GM03348 (cell line): ENCODE measurements around the gene PRICKLE1.

ENCODE experiments used
- DNase-seq: peaks from one replicate; pipeline ENCODE4 v3.0.0; 2012; ENCODE audit warnings: low spot score

PRICKLE1 gene

DNA sequence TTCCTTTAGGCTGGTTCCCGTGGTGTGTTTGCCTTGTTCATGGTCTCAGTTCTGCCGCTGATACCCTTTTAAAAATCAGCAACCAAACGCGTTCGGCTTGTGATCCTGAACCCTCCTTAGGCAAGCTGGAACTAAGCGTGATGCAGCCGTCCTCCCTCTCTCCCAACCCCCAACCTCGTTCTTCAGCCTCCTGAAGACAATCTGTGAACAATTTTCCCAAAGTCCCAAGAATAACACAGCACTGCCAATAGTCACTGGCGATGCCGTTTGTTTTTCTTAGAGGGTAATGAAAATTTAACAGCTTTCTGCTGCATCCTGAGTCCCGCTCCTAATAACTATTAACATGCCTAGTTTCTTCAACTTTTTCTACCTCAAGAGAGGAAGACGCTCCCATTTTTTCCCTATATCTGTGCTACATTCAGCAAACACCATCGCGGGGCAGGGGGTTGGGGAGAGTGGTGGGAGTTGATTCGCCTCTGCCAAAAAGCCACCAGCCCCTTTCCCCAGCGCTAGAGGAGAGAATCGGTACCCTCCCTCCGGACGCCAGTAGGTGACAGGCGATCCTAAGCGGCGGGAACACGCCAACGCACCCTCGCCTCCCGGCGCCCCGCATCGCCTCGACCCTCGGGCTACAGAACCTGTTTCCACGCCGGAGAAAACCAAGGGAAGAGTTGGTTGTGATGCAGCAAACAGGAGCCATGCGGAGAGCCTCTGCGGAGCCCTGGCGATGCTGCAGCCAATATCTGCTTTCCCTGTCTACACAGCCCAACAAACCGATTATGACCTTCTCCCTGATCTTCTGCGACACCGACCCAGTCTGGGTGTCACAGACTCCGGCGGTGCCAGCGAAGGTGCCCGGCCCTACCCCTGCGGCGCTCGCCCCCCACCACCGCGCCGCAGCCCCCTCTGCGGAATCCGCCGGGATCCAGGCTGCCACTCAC, 752 bp downstream of the PRICKLE1 start:
- peak; percentile 24 for DNase-seq

DNA sequence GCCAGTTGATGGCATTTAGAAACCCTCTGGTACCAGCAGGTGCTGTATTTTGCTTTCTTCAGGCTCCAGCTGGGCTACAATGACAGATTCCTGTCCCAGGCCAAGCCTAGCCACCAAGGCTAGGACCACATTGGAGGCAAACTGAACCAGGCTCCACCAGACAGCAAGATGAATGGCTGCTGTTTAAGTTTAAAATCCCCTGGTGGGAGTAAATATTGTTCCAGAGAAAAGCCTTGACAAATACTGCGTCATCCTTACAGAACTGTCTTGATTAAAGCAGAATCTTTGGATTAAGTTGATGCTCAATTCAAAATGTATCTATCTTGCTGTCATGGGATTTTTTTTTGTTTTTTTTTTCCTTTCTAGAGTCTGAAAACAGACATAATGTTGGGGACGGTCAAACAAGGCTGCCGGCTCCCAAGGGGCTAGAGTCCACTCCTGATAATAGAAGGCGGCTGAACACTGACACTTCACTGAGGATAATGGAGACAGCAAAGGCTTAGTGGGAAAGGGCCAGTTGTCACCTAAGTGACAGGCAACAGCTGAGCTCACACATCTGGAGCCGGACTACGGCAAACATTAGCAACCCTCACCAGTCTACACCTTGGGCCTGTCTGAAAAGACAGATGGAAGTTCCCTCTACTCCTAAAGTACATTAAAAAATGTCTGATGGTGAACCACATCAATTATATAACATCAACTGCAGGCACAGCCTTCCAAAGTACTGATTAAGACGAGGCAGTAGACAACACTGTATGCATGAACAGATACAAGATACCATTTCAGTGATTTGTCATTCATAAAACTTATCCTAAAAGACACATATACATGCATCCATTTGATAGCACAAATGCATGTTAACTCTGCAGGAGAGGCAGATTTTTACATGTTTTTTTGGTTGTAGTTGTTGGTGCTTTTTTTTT, 1.7 kb downstream of the PRICKLE1 start:
- no peak for DNase-seq

DNA sequence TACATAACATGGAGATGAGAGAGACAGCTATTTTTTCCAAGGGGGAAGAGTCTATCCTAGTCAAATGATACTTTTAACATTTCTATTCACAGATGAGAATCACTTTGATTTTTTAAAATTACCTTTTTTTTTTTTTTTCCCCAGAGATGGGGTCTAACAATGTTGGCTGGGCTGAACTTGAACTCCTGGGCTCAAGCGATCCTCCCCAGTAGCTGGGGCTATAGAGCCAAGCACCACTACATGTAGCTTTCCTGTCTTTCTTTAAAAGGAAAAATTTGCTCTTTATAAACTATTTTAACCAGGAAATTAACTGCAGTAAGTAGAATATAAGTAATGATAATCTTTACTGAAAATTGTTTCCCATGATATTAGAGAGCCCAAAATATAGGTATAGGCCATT, 3.3 kb downstream of the PRICKLE1 start:
- DNase-seq, result no peak

DNA sequence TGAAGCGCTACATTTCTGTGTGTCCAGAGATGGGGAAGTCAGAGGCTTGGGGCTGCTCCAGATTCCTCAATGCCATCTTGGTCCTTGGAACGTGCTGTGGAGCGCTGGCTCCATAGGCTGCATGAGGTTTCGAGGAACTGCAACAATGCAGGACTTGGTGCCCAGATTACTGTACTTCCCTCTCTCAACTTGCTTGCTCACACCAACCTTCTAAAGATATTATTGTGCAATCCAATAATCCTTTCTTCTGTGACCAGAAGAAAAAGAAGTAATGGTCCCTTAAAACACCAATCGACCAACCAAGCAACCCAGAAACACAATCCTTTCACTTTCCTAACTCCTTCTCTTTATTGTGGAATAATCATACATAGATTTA, 3.7 kb downstream of the PRICKLE1 start:
- DNase-seq, result no peak

DNA sequence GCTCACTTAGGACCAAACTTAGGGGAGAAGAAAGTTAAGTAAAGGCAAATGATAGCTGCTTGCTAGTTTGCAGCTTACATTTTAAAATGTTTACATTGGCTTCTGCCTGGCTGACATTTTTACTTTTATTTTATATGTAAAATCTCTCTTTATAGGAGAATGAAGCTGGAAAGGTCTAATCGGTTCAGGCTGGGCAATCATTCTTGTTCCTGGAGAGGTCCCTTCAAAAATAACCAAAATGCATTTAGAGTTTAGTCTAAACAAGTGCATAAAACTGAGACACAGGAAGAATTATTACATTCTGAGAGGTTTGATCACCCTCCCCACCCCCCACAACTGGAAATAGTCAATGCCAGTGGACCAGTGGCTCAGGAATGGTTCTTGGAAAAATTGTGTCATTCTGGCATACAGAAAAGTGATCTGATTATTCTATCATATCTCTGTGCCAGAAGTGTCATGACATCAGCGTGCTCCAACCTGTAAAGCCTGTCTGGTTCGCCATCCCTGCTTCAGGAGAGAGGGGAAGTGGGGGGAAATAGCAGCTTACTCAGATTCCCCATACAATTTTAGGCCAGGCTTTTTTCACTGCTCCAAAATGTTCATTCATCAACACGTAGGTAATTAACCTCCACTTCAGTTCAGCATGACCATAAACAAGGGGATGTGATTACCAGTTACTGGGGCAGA, 4.2 kb downstream of the PRICKLE1 start:
- DNase-seq, result no peak

DNA sequence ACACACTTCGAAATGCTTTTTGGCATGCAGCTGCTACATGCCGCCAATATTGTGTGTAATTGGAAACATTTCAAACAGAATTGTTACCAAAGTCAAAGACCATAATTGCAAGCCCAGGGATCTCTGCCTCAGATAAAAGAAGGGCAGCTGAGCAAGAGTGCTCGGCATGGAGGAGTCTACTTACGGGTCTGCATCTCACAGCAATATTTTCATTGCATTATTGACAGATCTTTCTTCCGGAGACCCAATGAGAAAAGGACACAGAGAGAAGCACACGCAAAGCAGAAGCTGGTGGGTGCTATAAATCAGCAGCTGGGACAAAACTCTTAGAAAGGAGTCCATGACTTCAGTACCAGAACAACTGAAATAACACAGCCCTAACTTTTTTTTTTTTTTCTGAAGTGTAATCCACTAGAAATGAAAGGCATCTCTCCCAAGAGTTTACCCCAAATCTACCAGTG, 4.9 kb downstream of the PRICKLE1 start:
- DNase-seq, result no peak

DNA sequence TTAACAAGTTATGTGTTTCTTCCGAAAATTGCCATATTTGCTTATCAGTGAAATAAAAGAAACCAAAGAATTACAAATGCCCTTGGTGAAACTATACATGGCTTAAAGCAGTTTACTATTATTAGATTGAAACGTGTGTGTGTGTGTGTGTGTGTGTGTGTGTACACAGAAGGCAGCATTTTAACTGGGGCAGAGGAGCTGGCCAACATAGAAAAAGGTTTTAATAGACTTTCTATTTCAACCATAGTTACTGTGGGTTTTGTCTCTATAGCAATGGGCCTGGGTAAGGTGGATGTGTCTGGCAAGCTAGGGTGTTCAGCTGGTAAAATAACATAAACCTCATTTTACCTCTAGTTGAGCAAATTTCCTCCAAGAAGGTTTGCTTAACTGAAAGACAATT, 6.5 kb downstream of the PRICKLE1 start:
- no peak for DNase-seq

DNA sequence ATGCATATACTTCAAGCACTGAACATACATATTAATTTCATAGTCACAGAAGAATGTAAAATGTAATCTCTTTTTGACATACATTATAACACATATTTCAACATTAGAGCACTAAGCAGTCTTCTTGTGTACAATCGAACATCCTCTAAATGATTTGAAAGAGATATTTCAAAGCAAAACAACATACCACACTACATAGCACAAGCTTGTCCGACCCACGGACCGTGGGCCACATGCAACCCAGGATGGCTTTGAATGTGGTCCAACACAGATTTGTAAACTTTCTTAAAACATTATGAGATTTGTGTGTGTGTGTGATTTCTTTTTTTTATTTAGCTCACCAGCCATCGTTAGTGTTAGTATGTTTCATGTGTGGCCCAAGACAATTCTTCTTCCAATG, 7.0 kb downstream of the PRICKLE1 start:
- DNase-seq, result no peak

DNA sequence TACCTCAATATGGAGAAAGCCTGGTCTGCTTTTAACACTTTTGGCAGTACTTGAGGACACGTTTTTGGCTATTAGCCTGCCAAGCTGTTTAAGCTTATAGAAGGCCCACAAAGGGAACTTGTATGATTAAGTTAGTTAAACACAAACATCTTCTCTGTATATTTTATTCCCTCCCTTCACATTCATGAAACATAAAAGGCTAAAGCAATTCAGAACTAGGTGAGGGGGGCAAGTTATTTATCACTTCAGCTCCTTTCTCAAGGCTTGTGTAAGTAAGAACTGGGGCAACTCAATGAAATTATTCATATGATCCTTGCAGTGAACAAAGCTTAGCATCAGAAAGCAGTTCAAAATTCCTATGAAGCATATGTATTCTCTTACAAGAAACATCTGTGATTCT, 7.5 kb downstream of the PRICKLE1 start:
- no peak for DNase-seq

DNA sequence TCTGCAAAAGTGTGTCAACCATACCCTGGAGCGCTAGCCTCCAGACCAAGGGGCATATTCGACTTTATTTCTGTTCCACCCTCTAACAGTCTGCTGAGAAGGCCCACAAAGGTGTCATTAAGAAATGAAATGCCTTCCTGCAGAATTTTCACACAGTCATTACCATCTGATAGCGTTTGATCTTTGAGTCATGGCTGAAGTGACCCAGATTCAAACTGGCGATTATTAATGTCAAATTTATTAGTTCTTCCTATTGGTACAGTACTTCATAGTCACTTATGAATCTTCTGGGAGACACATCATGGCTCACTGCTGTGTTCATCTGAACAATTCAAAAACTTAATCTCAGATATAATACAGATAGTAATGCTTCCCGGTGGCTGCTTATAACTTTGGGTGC, 13.2 kb downstream of the PRICKLE1 start:
- no peak for DNase-seq

DNA sequence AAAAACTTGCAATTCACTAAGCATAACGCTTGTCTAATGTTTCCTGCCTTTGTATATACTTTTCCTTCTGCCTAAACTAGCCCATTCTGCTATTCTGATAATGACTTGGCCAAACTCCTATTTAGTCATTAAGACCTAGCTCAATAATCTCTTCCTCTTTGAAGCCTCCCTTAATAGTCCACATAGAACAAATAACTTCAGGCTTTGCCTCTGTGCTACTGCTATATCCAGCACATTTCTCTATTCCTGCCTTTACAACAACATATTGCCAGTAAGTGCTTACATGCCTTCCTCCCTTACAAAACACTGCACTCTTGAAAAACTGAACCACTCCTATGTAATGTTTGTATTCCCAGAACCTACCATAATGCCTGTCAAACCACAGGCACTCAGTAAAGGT, 13.8 kb downstream of the PRICKLE1 start:
- DNase-seq, result no peak

DNA sequence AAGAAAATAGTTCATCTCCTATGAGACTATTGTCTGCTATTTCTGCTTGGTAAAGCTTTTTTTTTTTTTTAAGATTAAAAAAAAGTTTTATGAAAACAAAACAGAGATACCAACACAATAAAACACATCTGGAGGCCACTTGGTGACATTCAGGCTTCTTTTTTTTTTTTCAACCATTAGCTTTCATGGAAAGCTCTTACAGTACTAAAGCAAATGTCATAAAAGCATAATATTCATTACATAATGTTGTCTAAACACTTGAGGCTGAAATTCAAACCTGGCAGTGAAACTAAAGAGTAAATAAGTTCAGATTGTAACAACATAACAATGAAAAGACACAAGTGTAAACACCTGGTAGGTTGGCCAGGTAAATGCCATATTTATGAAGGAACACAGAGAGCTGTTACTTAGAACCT, 14.7 kb downstream of the PRICKLE1 start:
- no peak for DNase-seq

DNA sequence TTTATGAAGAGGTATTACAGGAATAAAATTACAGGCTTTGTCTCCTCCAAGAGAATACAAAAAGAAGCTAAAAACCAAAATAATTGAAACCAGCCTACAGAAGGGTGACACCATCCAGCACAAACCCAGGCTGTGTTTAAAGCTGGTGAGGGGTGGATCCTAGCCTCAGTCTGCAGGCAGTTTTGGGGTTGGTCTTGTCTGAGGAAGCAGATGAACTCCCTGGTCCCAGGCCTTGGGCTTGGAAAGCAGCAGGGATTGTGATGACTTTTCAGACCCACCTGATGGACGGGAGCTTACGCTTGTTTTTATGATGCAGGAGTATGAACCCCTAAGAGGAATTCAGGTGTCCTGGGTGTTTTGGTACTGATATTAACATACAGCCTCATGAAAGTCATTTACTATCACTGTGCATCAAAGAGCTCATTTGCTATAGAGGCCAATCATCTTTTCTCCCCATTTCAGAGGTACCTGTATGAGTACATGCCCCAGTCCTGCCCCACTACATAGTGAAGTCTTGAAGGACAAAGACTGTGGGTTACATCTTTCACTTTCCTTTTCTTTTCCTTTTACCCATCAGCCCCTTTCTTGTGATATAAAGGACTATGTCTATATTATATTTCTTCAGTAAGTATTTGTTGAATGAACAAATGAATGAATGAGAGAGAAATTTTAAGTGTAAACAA, 18.1 kb downstream of the PRICKLE1 start:
- DNase-seq, result no peak

DNA sequence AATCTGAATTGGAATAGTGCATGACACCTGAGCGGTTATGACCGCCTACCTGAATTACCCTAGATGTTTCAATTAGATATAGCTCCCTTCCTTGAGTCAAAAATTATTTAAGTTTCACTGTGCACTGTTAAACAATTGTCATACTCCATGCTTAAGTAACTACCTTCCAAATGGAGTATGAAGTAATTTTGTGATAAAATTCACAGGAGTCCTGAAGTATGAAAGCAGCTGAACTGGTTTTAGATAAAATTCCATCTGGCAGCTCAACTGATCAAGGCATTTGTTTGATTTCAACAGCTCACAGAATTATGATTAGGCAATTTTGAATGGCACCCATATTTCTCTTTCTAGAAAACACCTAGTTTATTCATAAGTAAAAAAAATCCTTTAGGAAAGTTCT, 19.5 kb downstream of the PRICKLE1 start:
- no peak for DNase-seq

DNA sequence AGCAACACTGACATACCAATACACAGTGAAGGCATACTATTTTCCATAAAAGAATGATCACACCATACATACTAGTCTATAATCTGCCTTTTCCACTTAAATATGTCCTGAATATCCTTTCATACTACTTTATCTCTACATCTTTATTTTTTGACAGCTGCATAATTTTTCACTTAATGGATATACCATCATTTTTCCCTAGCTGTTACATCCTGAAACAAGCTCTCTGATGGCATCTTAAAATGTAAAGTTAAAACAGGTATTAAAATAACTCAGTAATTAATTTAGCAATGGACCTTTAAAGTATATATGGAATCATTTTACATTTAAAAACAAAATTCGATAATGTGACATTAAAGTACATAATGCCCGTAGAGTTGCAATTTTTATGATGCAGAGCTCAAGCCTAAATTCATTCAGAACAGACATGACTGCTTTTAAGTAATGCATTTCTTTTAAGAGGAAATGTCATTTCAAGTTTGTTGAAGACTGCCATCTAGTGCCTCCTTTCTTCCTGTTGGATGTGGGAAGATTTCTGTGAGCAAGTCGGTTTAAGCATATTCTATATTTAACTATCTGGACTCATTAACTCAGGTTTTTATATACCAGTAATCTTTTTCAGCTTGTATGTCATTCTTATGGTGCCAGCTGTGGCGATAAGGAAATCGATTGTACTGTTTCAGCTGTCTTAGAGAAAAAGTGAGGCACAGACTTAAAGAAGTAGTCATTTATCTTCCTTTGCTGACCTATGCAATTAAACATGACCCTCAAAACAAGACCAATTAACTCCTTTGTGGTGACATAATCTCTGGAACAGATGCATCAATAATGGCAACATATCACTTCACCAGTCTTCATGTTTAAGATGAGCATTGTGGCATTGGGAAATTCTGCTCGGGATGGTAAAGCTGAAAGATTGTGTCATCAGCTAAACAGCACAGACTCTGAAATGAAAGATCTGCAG, 20.3 kb downstream of the PRICKLE1 start:
- peak; percentile 53 for DNase-seq

DNA sequence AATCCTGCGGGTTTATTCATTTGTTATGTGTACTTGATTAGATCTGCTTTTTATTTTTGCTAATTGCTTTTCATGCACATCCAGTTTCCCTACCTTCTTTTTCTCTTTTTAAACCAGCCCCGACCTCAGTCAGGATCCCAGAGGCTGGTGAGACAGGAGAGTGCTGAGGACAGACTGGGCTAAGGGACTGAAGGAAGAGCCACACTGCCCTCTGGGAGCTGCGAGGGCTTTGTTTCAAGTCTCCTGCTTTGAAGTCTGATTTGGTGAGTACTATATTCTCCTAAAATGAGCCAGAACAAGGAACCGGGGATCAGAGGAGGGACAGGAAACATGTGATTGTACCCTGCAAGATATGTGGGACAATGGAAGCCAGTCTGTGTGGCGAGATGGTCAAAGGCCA, 23.9 kb downstream of the PRICKLE1 start:
- no peak for DNase-seq

DNA sequence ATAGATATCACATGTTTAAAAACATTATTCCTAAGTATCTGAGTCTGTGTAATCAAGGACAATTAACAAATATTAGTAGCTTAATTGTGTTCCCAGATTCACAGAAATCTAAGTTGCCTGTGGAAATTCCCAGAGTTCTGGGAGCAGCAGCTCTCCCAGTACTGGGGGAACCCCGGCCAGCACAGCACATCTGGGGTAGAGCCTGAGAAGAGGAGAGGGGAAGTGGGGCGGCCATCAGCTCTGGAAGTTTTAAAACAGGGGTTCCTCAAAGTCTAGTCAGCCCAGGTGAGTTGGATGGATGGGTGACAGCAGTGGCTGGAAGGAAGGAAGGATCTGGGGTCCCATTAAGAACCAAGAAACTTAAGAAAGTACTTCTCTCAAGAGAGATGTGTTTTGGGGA, 24.6 kb downstream of the PRICKLE1 start:
- no peak for DNase-seq

DNA sequence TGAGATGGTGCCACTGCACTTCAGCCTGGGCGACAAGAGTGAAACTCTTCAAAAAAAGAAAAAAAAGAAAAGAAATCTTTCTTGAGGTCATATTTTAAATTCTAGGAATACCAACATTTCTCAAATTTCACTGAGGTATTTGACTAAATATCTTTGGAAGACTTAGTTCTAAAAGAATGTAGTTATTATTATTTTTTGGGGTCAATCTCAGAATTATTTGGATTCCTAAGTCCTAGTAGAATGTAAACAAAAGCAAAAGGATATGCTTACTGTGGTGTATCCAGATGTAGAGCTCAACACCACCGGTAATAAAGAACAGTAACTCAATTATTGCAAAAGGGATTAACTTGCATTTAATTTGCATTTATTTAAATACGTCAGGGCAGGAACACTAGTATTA, 25.0 kb downstream of the PRICKLE1 start:
- DNase-seq, result peak; percentile 82

DNA sequence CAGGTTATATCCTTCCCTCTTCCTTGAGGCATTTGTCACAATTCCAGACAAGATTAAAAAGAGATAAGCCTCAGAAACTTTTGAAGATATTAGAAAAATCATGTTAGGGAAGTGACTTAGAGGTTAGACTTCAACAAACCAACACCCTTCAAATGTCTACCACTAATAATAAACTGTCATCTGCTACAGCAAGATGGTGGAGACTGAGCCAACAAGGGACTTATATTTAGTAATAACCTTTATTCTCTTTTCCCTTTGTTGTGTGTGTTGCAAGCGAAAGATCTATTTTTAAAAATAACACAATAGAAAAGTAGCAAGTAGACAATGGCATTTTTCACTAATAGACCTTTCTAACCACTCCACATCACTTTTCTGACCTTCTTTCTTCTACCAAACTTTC, 28.6 kb downstream of the PRICKLE1 start:
- no peak for DNase-seq

DNA sequence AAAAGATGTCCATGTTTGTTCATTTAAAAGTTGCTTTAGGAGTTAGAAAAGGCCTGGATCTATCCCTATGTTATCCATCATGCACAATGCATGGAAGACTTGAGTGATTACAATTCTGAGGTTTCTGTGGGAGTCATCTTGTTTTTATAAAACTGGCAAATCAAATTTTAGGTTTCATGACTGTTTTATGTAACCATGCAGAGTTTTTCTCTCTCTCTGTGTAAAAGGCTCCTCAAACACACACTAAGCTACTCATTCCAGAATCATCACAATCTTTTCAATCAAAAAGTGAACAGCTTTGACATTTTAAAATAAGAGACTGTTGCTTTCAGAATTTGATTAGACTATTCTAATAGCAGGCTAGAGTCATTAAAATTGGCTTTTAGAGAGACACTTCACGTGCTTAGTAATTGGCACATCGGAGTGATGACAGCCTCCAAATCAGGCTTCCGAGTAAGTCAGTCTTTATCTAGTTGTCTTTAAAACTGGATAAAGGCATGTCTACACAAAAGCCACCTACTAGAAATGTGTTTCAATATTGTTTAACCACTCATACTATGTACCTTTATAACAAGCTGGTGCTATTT, 31.9 kb downstream of the PRICKLE1 start:
- no peak for DNase-seq
